ENCODE results near the gene GPD1L. TPM values are rescaled to one million over a fixed set of nuclear protein-coding genes. Genes with fewer than 3 reads are reported as not detected.

The GPD1L gene
- total RNA-seq, 1 experiment from 2014 or later, result 9.2 TPM

Other genes with a start within 250 kb of the GPD1L start
- gene OSBPL10, start 125.4 kb upstream of the GPD1L start, total RNA-seq (2014; rRNA removed; shearing (Covaris generic)), result 5.3 and 6.9 TPM in 2 replicates
- 0.53 TPM in 1 of 2 replicates, not detected in the other for gene ZNF860, start 124.9 kb upstream of the GPD1L start, total RNA-seq (2014; rRNA removed; shearing (Covaris generic))
- gene CMTM8, start 132.1 kb downstream of the GPD1L start, total RNA-seq (2014; rRNA removed; shearing (Covaris generic)), result not detected in 2 replicates